Measurements from ENCODE around the gene SLC39A7. TPM values are rescaled to one million over a fixed set of nuclear protein-coding genes. Genes with fewer than 3 reads are reported as not detected.

The SLC39A7 gene
- total and polyA plus RNA-seq, 2 of the 13 experiments (the other 11 are each of a cell fraction or from before 2014, with no cell fraction given), result 142 to 229 TPM

DNA sequence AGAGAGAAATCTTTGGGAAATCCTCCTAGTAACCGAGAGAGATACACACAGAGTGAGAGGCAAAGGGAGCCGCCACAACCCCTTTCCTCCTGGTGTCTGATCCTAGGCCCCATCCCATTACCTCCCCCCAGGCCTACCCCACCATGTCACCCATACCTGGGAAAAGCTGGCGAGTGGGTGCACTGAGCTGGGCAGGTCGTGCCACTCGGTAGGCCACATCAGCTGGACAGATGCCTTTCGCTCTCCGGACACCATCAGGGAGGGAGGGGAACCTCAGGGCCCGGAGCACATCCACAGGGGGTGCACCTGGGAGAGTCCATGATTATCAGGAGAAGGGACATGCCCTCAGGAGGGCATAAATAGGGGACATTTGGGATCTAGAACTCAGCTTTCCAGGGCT, 11.5 kb upstream of the SLC39A7 start (continued):
- TF ChIP-seq ELF3 (CRISPR knock-in tag; IDR thresholded peaks at IDR 0.05) (no peak), SAP130 (CRISPR knock-in tag; IDR thresholded peaks at IDR 0.05; ENCODE audit: low read depth) (no peak), SMARCE1 (IDR thresholded peaks at IDR 0.05; ENCODE audit: borderline replicate concordance) (no peak), CSRNP1 (CRISPR knock-in tag; IDR thresholded peaks at IDR 0.05) (no peak), ZC3H4 (CRISPR knock-in tag; IDR thresholded peaks at IDR 0.05; ENCODE audit: borderline replicate concordance) (no peak), SIN3B (IDR thresholded peaks at IDR 0.05; ENCODE audit: low read length) (no peak)

- FAIRE-seq (no peak), DNase-seq (ENCODE audit: low spot score) (no peak), ATAC-seq (no peak)
- Histone ChIP-seq H3K9me3 (ENCODE audit: low read length) (no peaks in the 10 kb centered on the region), H3K36me3 (replicated peaks in 1 of 2; ENCODE audit: control insufficient read depth in 1 of 2, insufficient read depth in 2 of 2, low read length in 2 of 2) (peaks cover 4 to 9% of the 10 kb centered on the region in 2 experiments), H3K27ac (ENCODE audit: extremely low read length, insufficient read depth, low read length) (no peak overlapping the region), H2AFZ (ENCODE audit: low read length) (no peak overlapping the region), H3K9ac (ENCODE audit: insufficient read depth, low read depth, low read length) (no peak overlapping the region), H3K79me2 (ENCODE audit: insufficient read depth, low read length) (no peaks in the 10 kb centered on the region), H3K4me1 (ENCODE audit: insufficient read depth, low read length) (peaks cover 28% of the 10 kb centered on the region), H3K4me2 (ENCODE audit: low read depth, low read length) (peak overlapping the region; percentile 66), H4K20me1 (ENCODE audit: insufficient read depth, low read length) (no peaks in the 10 kb centered on the region), H3K4me3 (replicated peaks in 1 of 3; ENCODE audit: insufficient read depth in 1 of 3, low read depth in 2 of 3, low read length in 3 of 3) (no peak overlapping the region), H3K27me3 (ENCODE audit: control insufficient read depth in 1 of 2, insufficient read depth in 2 of 2, low read length in 2 of 2) (peaks cover 0 to 15% of the 10 kb centered on the region in 2 experiments; a peak in 2 of 5 replicates)
- ChIA-PET CTCF (ENCODE audit: low intra/inter-chr PET ratio, low total read pairs) (no interaction called here), POLR2A (interaction anchor here (0.9 to 2.5 kb wide), 5 partner anchors 9 to 218 kb away, joined by 3 to 20 read pairs (median 7); partner anchors contain the start of genes HSD17B8 and RING1)
- TF ChIP-seq NONO (IDR thresholded peaks at IDR 0.05) (0 out of 2 replicates have a peak, but pooled peaks have one; percentile 71), NONO (CRISPR knock-in tag; conservative IDR thresholded peaks at IDR 0.05) (no peak), ARNT (IDR thresholded peaks at IDR 0.05) (no peak), BHLHE40 (IDR thresholded peaks at IDR 0.05; ENCODE audit: low read length) (no peak), AKAP8 (CRISPR knock-in tag; IDR thresholded peaks at IDR 0.05) (no peak), ZNF33B (CRISPR knock-in tag; IDR thresholded peaks at IDR 0.05) (no peak), ZBTB20 (CRISPR knock-in tag; IDR thresholded peaks at IDR 0.05; ENCODE audit: borderline replicate concordance, low read depth) (no peak), FOXA3 (CRISPR knock-in tag; IDR thresholded peaks at IDR 0.05) (no peak), ZNF121 (CRISPR knock-in tag; IDR thresholded peaks at IDR 0.05) (peak; percentile 38)
- WGBS (ENCODE audit: low lambda C conversion rate), result 27% methylated on average over 7 of the region's 7 CpGs
- no TSS peak for BruUV-seq (replicated peaks)
- intact Hi-C loops (cut with micrococcal nuclease; ENCODE audit: unreplicated experiment), result no loop called here
- in situ Hi-C loops (cut with HindIII; ENCODE audit: extremely low pct_ligation_motif_present, low pct_unique_long_range_greater_than_20kb), result no loop called here
Observed at GRCh38 chr6:33189625-33190448, 10.8 kb upstream of the SLC39A7 start.
